Activated CD4-positive, alpha-beta T cell treated with anti-CD3 and anti-CD28 coated beads, Interleukin-2, amount 50 U/mL, for 24 hours (primary cell): ENCODE data around the gene LYRM4.
A peak's percentile ranks its signal among the peaks of the same experiment; 100 is the strongest.

Experiments
- DNase-seq, 2 donors: peaks; one replicate each; pipeline ENCODE4 v3.0.0-alpha.2; 2020; ENCODE audit warnings: low read depth in 1 of 2, low spot score in 1 of 2

LYRM4 gene

GRCh38 chr6:5175635-5176034, 85.1 kb downstream of the LYRM4 start:
- DNase-seq, result no peak

GRCh38 chr6:5174756-5175549, 85.8 kb downstream of the LYRM4 start:
- no peak for DNase-seq

- DNase-seq, result peak in 1 of 2 donors; percentile 44
Observed at GRCh38 chr6:5174244-5174643, 86.5 kb downstream of the LYRM4 start.

GRCh38 chr6:5173810-5174209, 86.9 kb downstream of the LYRM4 start:
- DNase-seq, result no peak

GRCh38 chr6:5172897-5173474, 87.8 kb downstream of the LYRM4 start:
- DNase-seq, result no peak

- no peak for DNase-seq
Observed at GRCh38 chr6:5172041-5172653, 88.6 kb downstream of the LYRM4 start.

- DNase-seq, result no peak
Observed at GRCh38 chr6:5167501-5167900, 93.2 kb downstream of the LYRM4 start.

- no peak for DNase-seq
Observed at GRCh38 chr6:5164092-5164491, 96.7 kb downstream of the LYRM4 start.

GRCh38 chr6:5163247-5163646, 97.5 kb downstream of the LYRM4 start:
- DNase-seq, result no peak

- DNase-seq, result no peak
Observed at GRCh38 chr6:5162355-5162754, 98.4 kb downstream of the LYRM4 start.

- DNase-seq, result no peak
Observed at GRCh38 chr6:5160206-5160605, 100.5 kb downstream of the LYRM4 start.

GRCh38 chr6:5159162-5159561, 101.6 kb downstream of the LYRM4 start:
- DNase-seq, result no peak

- no peak for DNase-seq
Observed at GRCh38 chr6:5158180-5158579, 102.6 kb downstream of the LYRM4 start.

GRCh38 chr6:5157621-5158138, 103.1 kb downstream of the LYRM4 start:
- no peak for DNase-seq

GRCh38 chr6:5156627-5157026, 104.1 kb downstream of the LYRM4 start:
- no peak for DNase-seq

GRCh38 chr6:5155906-5156305, 104.8 kb downstream of the LYRM4 start:
- DNase-seq, result no peak

- DNase-seq, result no peak
Observed at GRCh38 chr6:5153186-5153585, 107.6 kb downstream of the LYRM4 start.

GRCh38 chr6:5152460-5152859, 108.3 kb downstream of the LYRM4 start:
- no peak for DNase-seq

GRCh38 chr6:5151955-5152401, 108.8 kb downstream of the LYRM4 start:
- DNase-seq, result no peak

GRCh38 chr6:5151360-5151954, 109.3 kb downstream of the LYRM4 start:
- DNase-seq, result no peak

GRCh38 chr6:5150551-5151075, 110.1 kb downstream of the LYRM4 start:
- no peak for DNase-seq
